RWPE2 (cell line): Measurements from ENCODE around the gene RALB.

Experiments used
- ATAC-seq: fragments of 200-7000 bp; cut with Tn5 transposase; 3 replicates; pipeline ENCODE4 v1.9.1; 2021; ENCODE audit warnings: low read depth
- DNase-seq: peaks from one replicate; pipeline ENCODE4 v3.0.0-alpha.2; 2020; ENCODE audit warnings: low spot score
- H3K27ac ChIP-seq: fragments of 450-650 bp; 2 replicates; pipeline ENCODE4 v1.5.1; 2017; ENCODE audit warnings: mild to moderate bottlenecking; ENCODE audit not compliant: poor library complexity, severe bottlenecking
- H3K27me3 ChIP-seq: fragments of 250-450 bp; sonication (Bioruptor Pico); 2 replicates; pipeline ENCODE4 v1.5.1; 2021; ENCODE audit warnings: mild to moderate bottlenecking, moderate library complexity; ENCODE audit not compliant: insufficient read depth, poor library complexity, severe bottlenecking
- H3K36me3 ChIP-seq: fragments of 250-450 bp; sonication (Bioruptor Pico); 2 replicates; pipeline ENCODE4 v1.5.1; 2020; ENCODE audit warnings: low read depth, mild to moderate bottlenecking, moderate library complexity
- H3K4me1 ChIP-seq: fragments of 250-450 bp; sonication (Bioruptor Pico); 2 replicates; pipeline ENCODE4 v1.5.1; 2021; ENCODE audit warnings: mild to moderate bottlenecking, moderate library complexity; ENCODE audit not compliant: insufficient read depth, poor library complexity, severe bottlenecking
- H3K4me3 ChIP-seq: fragments of 250-450 bp; sonication (Bioruptor Pico); 2 replicates; pipeline ENCODE4 v1.5.1; 2021; ENCODE audit warnings: mild to moderate bottlenecking, moderate library complexity; ENCODE audit not compliant: severe bottlenecking
- H3K9me3 ChIP-seq: fragments of 250-450 bp; sonication (Bioruptor Pico); 2 replicates; pipeline ENCODE4 v1.5.1; 2021; ENCODE audit warnings: mild to moderate bottlenecking, moderate library complexity; ENCODE audit not compliant: severe bottlenecking
- CTCF ChIP-seq: fragments of 450-650 bp; IDR thresholded peaks from one replicate; pipeline ENCODE4 v1.5.1; 2017; ENCODE audit warnings: mild to moderate bottlenecking, moderate library complexity; ENCODE audit not compliant: poor library complexity, severe bottlenecking

The RALB gene

GRCh38 chr2:120221616-120222015 lies 31.0 kb upstream of the RALB start:
- peaks cover 27% of the 10 kb centered on the region for H3K36me3 ChIP-seq
- no peaks in the 10 kb centered on the region for H3K9me3 ChIP-seq
- DNase-seq, result no peak
- H3K27ac ChIP-seq, result no peak overlapping the region
- peaks cover 21% of the 10 kb centered on the region for H3K4me1 ChIP-seq
- no peaks in the 10 kb centered on the region for H3K27me3 ChIP-seq
- no peak overlapping the region for H3K4me3 ChIP-seq
- no peak for ATAC-seq
- no peak for TF ChIP-seq CTCF

- Histone ChIP-seq H3K27ac (peak overlapping the region; percentile 64), H3K27me3 (no peaks in the 10 kb centered on the region), H3K9me3 (no peaks in the 10 kb centered on the region), H3K36me3 (peaks cover 27% of the 10 kb centered on the region), H3K4me1 (peaks cover 21% of the 10 kb centered on the region), H3K4me3 (peak overlapping the region; percentile 48)
- ATAC-seq (no peak), DNase-seq (peak; percentile 39)
- no peak for TF ChIP-seq CTCF
These were observed 30.2 kb upstream of the RALB start for GRCh38 chr2:120222186-120223033.

GRCh38 chr2:120223034-120223912 lies 29.4 kb upstream of the RALB start, which contains the start of gene TMEM185B:
Gene TMEM185B (minus strand): TSS chr2:120223400. CDS start chr2:120222976, 424 bp downstream.
- peak; percentile 54 for TF ChIP-seq CTCF
- Histone ChIP-seq H3K4me1 (peaks cover 21% of the 10 kb centered on the region), H3K27me3 (no peaks in the 10 kb centered on the region), H3K9me3 (no peaks in the 10 kb centered on the region), H3K27ac (peak within 1 kb of the TSS; percentile 64), H3K36me3 (peaks cover 27% of the 10 kb centered on the region), H3K4me3 (peak within 1 kb of the TSS; percentile 48)
- peak; percentile 83 for ATAC-seq
- DNase-seq, result peak; percentile 83

- Histone ChIP-seq H3K4me3 (no peak overlapping the region), H3K27ac (peak overlapping the region; percentile 64), H3K9me3 (no peaks in the 10 kb centered on the region), H3K4me1 (peaks cover 26% of the 10 kb centered on the region), H3K27me3 (no peaks in the 10 kb centered on the region), H3K36me3 (peaks cover 27% of the 10 kb centered on the region)
- DNase-seq (peak; percentile 21), ATAC-seq (no peak)
- TF ChIP-seq CTCF, result no peak
These were observed 28.4 kb upstream of the RALB start for GRCh38 chr2:120224256-120224655.
